HepG2 (cell line): Measurements from ENCODE around the gene OSBPL2. TPM values are rescaled to one million over a fixed set of nuclear protein-coding genes. Genes with fewer than 3 reads are reported as not detected.
A peak's percentile ranks its signal among the peaks of the same experiment; 100 is the strongest.

Source experiments
- BRD4 ChIP-seq: sonication (generic); formaldehyde crosslinking; IDR thresholded peaks from 2 replicates; pipeline ENCODE4 v1.4.0; 2020; ENCODE audit warnings: missing genetic modification reagents
- CHCHD3 ChIP-seq: sonication (generic); formaldehyde crosslinking; IDR thresholded peaks from 2 replicates; pipeline ENCODE4 v1.8.0; 2022; ENCODE audit warnings: mild to moderate bottlenecking, missing genetic modification reagents, moderate library complexity
- DMAP1 ChIP-seq: IDR thresholded peaks from 2 replicates; pipeline ENCODE4 v1.6.1; 2016
- GABPB1 ChIP-seq: IDR thresholded peaks from 2 replicates; pipeline ENCODE4 v1.6.1; 2016; ENCODE audit warnings: mild to moderate bottlenecking, missing genetic modification reagents, moderate library complexity, missing compliant biosample characterization
- GTF3A ChIP-seq: sonication (generic); formaldehyde crosslinking; conservative IDR thresholded peaks from 2 replicates; pipeline ENCODE4 v1.4.0; 2020; ENCODE audit warnings: mild to moderate bottlenecking, missing genetic modification reagents
- HCFC1 ChIP-seq: fragments of 150-350 bp; IDR thresholded peaks from 2 replicates; pipeline ENCODE4 v1.6.1; 2014; ENCODE audit warnings: low read depth, low read length
- HDAC6 ChIP-seq: fragments of 200-600 bp; sonication (generic); IDR thresholded peaks from 2 replicates; pipeline ENCODE4 v1.7.0; 2017; ENCODE audit warnings: mild to moderate bottlenecking, antibody characterized with exemption, low read length, low read depth
- KAT7 ChIP-seq: IDR thresholded peaks from 2 replicates; pipeline ENCODE4 v1.6.1; 2018; ENCODE audit warnings: borderline replicate concordance, missing compliant biosample characterization
- LCORL ChIP-seq, 2 experiments: fragments of 450-650 bp in 1 of 2; sonication (generic) in 1 of 2; formaldehyde crosslinking in 1 of 2; IDR thresholded peaks; 2 replicates each; pipeline versions ENCODE4 v1.5.0 to v1.6.1; 2017 to 2020; ENCODE audit warnings: antibody characterized with exemption in 1 of 2, missing genetic modification reagents in 1 of 2
- NCOR1 ChIP-seq: fragments of 200-600 bp; sonication (generic); IDR thresholded peaks from 2 replicates; pipeline ENCODE4 v1.7.0; 2017; ENCODE audit warnings: antibody characterized with exemption, low read length, borderline replicate concordance
- PHF21A ChIP-seq: sonication (generic); formaldehyde crosslinking; IDR thresholded peaks from 2 replicates; pipeline ENCODE4 v1.5.0; 2020; ENCODE audit warnings: mild to moderate bottlenecking, missing genetic modification reagents
- POLR2G ChIP-seq: fragments of 200-400 bp; formaldehyde crosslinking; IDR thresholded peaks from 2 replicates; pipeline ENCODE4 v1.6.1; 2018; ENCODE audit warnings: mild to moderate bottlenecking, low read depth, low read length, moderate library complexity
- PPARG ChIP-seq: conservative IDR thresholded peaks from 2 replicates; pipeline ENCODE4 v1.6.1; 2016; ENCODE audit warnings: missing biosample characterization, missing genetic modification reagents
- SNAPC2 ChIP-seq: sonication (generic); formaldehyde crosslinking; IDR thresholded peaks from 2 replicates; pipeline ENCODE4 v1.8.1; 2022; ENCODE audit warnings: mild to moderate bottlenecking, missing genetic modification reagents
- ZFP41 ChIP-seq: sonication (generic); formaldehyde crosslinking; IDR thresholded peaks from 2 replicates; pipeline ENCODE4 v1.4.0; 2020; ENCODE audit warnings: mild to moderate bottlenecking, missing genetic modification reagents, borderline replicate concordance
- ZIK1 ChIP-seq: sonication (generic); formaldehyde crosslinking; IDR thresholded peaks from 2 replicates; pipeline ENCODE4 v1.5.0; 2020; ENCODE audit warnings: mild to moderate bottlenecking, low read depth, missing genetic modification reagents, borderline replicate concordance
- ZMAT3 ChIP-seq: sonication (generic); formaldehyde crosslinking; conservative IDR thresholded peaks from 2 replicates; pipeline ENCODE4 v1.7.0; 2021; ENCODE audit warnings: missing genetic modification reagents
- ZNF101 ChIP-seq: sonication (generic); formaldehyde crosslinking; IDR thresholded peaks from 2 replicates; pipeline ENCODE4 v1.4.0; 2020; ENCODE audit warnings: mild to moderate bottlenecking, low read depth, missing genetic modification reagents, borderline replicate concordance
- ZNF138 ChIP-seq: sonication (generic); formaldehyde crosslinking; IDR thresholded peaks from 2 replicates; pipeline ENCODE4 v1.5.0; 2020; ENCODE audit warnings: mild to moderate bottlenecking, low read depth, missing genetic modification reagents
- ZNF264 ChIP-seq: sonication (generic); formaldehyde crosslinking; IDR thresholded peaks from 2 replicates; pipeline ENCODE4 v1.4.0; 2020; ENCODE audit warnings: missing genetic modification reagents
- ZNF274 ChIP-seq: sonication (generic); formaldehyde crosslinking; IDR thresholded peaks from 2 replicates; pipeline ENCODE4 v1.5.1; 2020; ENCODE audit warnings: mild to moderate bottlenecking, missing genetic modification reagents
- ZNF777 ChIP-seq: sonication (generic); formaldehyde crosslinking; IDR thresholded peaks from 2 replicates; pipeline ENCODE4 v1.4.0; 2020; ENCODE audit warnings: missing genetic modification reagents
- ZSCAN9 ChIP-seq: IDR thresholded peaks from 2 replicates; pipeline ENCODE4 v1.6.1; 2016; ENCODE audit warnings: borderline replicate concordance
- polyA plus RNA-seq, 8 experiments: library from polyadenylated mRNA; depleted of rRNA in 3 of 8; stranded (reverse) in 7 of 8; unstranded in 1 of 8; fragments of >200 nt; fragmentation: Illumina TruSeq in 4 of 8; extraction: Trizol in 4 of 8; gene quantifications; 2 replicates each; pipeline versions ENCODE4 v1.2.1 to v1.2.3, GENCODE V29; 2011 to 2016; ENCODE audit warnings: low read depth in 4 of 8, missing spikeins in 1 of 8, mixed read lengths in 1 of 8; ENCODE audit not compliant: insufficient read depth in 1 of 8
- total RNA-seq, 5 experiments: library from RNA; depleted of rRNA; stranded (reverse); fragments of >200 nt; fragmentation: Illumina TruSeq; extraction: Trizol; gene quantifications; 2 replicates each; pipeline ENCODE4 v1.2.3, GENCODE V29; 2016; ENCODE audit warnings: low read depth in 1 of 5
- TF ChIP-seq, protein P1 (sequence below): sonication (generic); formaldehyde crosslinking; IDR thresholded peaks from 2 replicates; pipeline ENCODE4 v1.5.1; 2020; ENCODE audit warnings: missing genetic modification reagents, mild to moderate bottlenecking, borderline replicate concordance
- TF ChIP-seq, protein P2 (sequence below): IDR thresholded peaks from 2 replicates; pipeline ENCODE4 v1.6.1; 2018; ENCODE audit warnings: missing genetic modification reagents, mild to moderate bottlenecking, missing compliant biosample characterization
- TF ChIP-seq, protein P3 (sequence below): sonication (generic); formaldehyde crosslinking; IDR thresholded peaks from 2 replicates; pipeline ENCODE4 v1.4.0; 2020; ENCODE audit warnings: missing genetic modification reagents, borderline replicate concordance

The OSBPL2 gene
- total and polyA plus RNA-seq, 2 of the 13 experiments (the other 11 are each of a cell fraction or from before 2014, with no cell fraction given): 18.5 to 37.4 TPM

DNA sequence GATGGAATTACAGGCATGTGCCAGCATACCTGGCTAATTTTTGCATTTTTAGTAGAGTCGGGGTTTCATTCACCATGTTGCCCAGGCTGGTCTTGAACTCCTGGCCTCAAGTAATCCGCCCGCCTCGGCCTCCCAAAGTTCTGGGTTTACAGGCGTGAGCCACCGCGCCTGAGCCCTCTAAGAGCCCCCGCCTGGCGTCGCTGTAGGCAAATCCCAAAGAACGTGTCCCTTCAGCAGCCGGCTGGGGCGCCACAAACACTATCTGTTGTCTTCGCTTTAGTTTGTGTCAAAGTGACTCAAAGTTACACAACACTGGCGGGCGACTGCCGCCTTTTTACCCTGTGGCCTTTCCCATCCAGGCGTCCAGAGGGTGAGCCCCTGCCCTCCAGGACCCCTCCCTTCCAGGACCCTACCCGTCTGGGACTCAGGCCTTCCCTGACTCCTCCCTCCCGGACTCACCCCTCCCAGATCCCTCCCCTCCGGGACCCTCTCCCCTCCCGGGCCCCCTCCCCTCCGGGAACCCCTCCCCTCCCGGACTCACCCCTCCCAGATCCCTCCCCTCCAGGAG is 63.5 kb downstream of the OSBPL2 start (continued):
- TF ChIP-seq, protein P1, sequence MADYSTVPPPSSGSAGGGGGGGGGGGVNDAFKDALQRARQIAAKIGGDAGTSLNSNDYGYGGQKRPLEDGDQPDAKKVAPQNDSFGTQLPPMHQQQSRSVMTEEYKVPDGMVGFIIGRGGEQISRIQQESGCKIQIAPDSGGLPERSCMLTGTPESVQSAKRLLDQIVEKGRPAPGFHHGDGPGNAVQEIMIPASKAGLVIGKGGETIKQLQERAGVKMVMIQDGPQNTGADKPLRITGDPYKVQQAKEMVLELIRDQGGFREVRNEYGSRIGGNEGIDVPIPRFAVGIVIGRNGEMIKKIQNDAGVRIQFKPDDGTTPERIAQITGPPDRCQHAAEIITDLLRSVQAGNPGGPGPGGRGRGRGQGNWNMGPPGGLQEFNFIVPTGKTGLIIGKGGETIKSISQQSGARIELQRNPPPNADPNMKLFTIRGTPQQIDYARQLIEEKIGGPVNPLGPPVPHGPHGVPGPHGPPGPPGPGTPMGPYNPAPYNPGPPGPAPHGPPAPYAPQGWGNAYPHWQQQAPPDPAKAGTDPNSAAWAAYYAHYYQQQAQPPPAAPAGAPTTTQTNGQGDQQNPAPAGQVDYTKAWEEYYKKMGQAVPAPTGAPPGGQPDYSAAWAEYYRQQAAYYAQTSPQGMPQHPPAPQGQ (CRISPR knock-in tag): no peak
- TF ChIP-seq PHF21A (CRISPR knock-in tag) (peak; percentile 75), CHCHD3 (peak; percentile 90; the same call in 1 of the 2 replicates), ZFP41 (CRISPR knock-in tag) (no peak), SNAPC2 (CRISPR knock-in tag) (no peak), POLR2G (no peak), HDAC6 (no peak), ZNF777 (CRISPR knock-in tag) (peak; percentile 81), ZNF138 (CRISPR knock-in tag) (no peak), GABPB1 (CRISPR knock-in tag) (peak; percentile 26; the same call in 1 of the 2 replicates), GTF3A (peak; percentile 99), ZNF274 (CRISPR knock-in tag) (peak; percentile 91), ZSCAN9 (CRISPR knock-in tag) (peak; percentile 94), KAT7 (CRISPR knock-in tag) (0 out of 2 replicates have a peak, but pooled peaks have one; percentile 86), BRD4 (CRISPR knock-in tag) (peak; percentile 57; the same call in 1 of the 2 replicates), ZIK1 (no peak; the same call in 1 of the 2 replicates), ZNF101 (CRISPR knock-in tag) (0 out of 2 replicates have a peak, but pooled peaks have one; percentile 54), PPARG (CRISPR knock-in tag) (peak; percentile 93), LCORL (IDR thresholded peaks at IDR 0.05) (no peak), LCORL (CRISPR knock-in tag; IDR thresholded peaks at IDR 0.05) (peak; percentile 85), ZNF264 (CRISPR knock-in tag) (peak; percentile 100), NCOR1 (no peak; the same call in 1 of the 2 replicates), HCFC1 (no peak), ZMAT3 (peak; percentile 80; the same call in 1 of the 2 replicates), DMAP1 (CRISPR knock-in tag) (no peak)
- TF ChIP-seq, protein P2, sequence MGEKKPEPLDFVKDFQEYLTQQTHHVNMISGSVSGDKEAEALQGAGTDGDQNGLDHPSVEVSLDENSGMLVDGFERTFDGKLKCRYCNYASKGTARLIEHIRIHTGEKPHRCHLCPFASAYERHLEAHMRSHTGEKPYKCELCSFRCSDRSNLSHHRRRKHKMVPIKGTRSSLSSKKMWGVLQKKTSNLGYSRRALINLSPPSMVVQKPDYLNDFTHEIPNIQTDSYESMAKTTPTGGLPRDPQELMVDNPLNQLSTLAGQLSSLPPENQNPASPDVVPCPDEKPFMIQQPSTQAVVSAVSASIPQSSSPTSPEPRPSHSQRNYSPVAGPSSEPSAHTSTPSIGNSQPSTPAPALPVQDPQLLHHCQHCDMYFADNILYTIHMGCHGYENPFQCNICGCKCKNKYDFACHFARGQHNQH: peak; percentile 95
- TF ChIP-seq, protein P3, sequence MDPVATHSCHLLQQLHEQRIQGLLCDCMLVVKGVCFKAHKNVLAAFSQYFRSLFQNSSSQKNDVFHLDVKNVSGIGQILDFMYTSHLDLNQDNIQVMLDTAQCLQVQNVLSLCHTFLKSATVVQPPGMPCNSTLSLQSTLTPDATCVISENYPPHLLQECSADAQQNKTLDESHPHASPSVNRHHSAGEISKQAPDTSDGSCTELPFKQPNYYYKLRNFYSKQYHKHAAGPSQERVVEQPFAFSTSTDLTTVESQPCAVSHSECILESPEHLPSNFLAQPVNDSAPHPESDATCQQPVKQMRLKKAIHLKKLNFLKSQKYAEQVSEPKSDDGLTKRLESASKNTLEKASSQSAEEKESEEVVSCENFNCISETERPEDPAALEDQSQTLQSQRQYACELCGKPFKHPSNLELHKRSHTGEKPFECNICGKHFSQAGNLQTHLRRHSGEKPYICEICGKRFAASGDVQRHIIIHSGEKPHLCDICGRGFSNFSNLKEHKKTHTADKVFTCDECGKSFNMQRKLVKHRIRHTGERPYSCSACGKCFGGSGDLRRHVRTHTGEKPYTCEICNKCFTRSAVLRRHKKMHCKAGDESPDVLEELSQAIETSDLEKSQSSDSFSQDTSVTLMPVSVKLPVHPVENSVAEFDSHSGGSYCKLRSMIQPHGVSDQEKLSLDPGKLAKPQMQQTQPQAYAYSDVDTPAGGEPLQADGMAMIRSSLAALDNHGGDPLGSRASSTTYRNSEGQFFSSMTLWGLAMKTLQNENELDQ (CRISPR knock-in tag): 0 out of 2 replicates have a peak, but pooled peaks have one; percentile 56
